Activated CD4-positive, alpha-beta T cell treated with anti-CD3 and anti-CD28 coated beads, Interleukin-2, amount 50 U/mL, for 48 hours (primary cell): ENCODE results near the gene STBD1.
"Not testable (repeated sequence)": the region's sequence is repeated elsewhere in the genome, so short reads cannot be mapped to it uniquely, and the experiment has no call there.

Experiments
- DNase-seq, 2 experiments: peaks; one replicate each; pipeline ENCODE4 v3.0.0-alpha.2; 2020

The STBD1 gene

GRCh38 chr4:76305971-76306881, at the start of gene STBD1:
TSS of gene STBD1 (plus strand) at chr4:76306733. CDS start at chr4:76306770, 37 bp downstream.
- peak; percentile 40 to 48 for DNase-seq

- DNase-seq, result no peak
Measured at GRCh38 chr4:76256968-76257367, 49.6 kb upstream of the STBD1 start.

GRCh38 chr4:76257824-76258223, 48.7 kb upstream of the STBD1 start:
- DNase-seq, result no peak

- DNase-seq, result no peak
Measured at GRCh38 chr4:76260571-76260970, 46.0 kb upstream of the STBD1 start.

GRCh38 chr4:76265631-76266218, 40.8 kb upstream of the STBD1 start:
- no peak for DNase-seq

GRCh38 chr4:76266627-76267026, 39.9 kb upstream of the STBD1 start:
- DNase-seq, result no peak

GRCh38 chr4:76267811-76268210, 38.7 kb upstream of the STBD1 start:
- no peak for DNase-seq

- DNase-seq, result no peak
Measured at GRCh38 chr4:76270244-76271175, 36.0 kb upstream of the STBD1 start.

- no peak for DNase-seq
Measured at GRCh38 chr4:76271248-76271647, 35.3 kb upstream of the STBD1 start.

GRCh38 chr4:76272073-76272472, 34.5 kb upstream of the STBD1 start:
- DNase-seq, result no peak

- no peak for DNase-seq
Measured at GRCh38 chr4:76272582-76272981, 34.0 kb upstream of the STBD1 start.

- DNase-seq, result no peak
Measured at GRCh38 chr4:76272999-76273398, 33.5 kb upstream of the STBD1 start.

GRCh38 chr4:76275486-76276124, 30.9 kb upstream of the STBD1 start:
- no peak for DNase-seq

GRCh38 chr4:76276813-76277212, 29.7 kb upstream of the STBD1 start:
- no peak for DNase-seq

GRCh38 chr4:76277667-76278066, 28.9 kb upstream of the STBD1 start:
- DNase-seq, result no peak

- no peak for DNase-seq
Measured at GRCh38 chr4:76278583-76278982, 27.9 kb upstream of the STBD1 start.

- no peak for DNase-seq
Measured at GRCh38 chr4:76279462-76279861, 27.1 kb upstream of the STBD1 start.

GRCh38 chr4:76280488-76281441, 25.8 kb upstream of the STBD1 start:
- DNase-seq, result no peak

- DNase-seq, result not testable (repeated sequence)
Measured at GRCh38 chr4:76281594-76281993, 24.9 kb upstream of the STBD1 start.

GRCh38 chr4:76282941-76283689, 23.4 kb upstream of the STBD1 start:
- DNase-seq, result no peak

GRCh38 chr4:76283900-76284299, 22.6 kb upstream of the STBD1 start:
- DNase-seq, result no peak
